MM.1S (cell line): ENCODE results near the gene DDX39A.

Source experiments
- DNase-seq: peaks from one replicate; pipeline ENCODE4 v3.0.0-alpha.2; 2015
- H2AFZ ChIP-seq: fragments of 300-600 bp; sonication (generic); 2 replicates; pipeline ENCODE4 v1.6.0; 2016; ENCODE audit warnings: antibody characterized with exemption, low read length
- H3F3A ChIP-seq: fragments of 300-600 bp; sonication (generic); 2 replicates; pipeline ENCODE4 v1.6.1; 2016; ENCODE audit warnings: mild to moderate bottlenecking, antibody characterized with exemption, low read length, moderate library complexity, mixed read lengths; ENCODE audit not compliant: insufficient read depth
- H3K27ac ChIP-seq: fragments of 300-600 bp; sonication (generic); 2 replicates; pipeline ENCODE4 v1.5.1; 2016; ENCODE audit warnings: mild to moderate bottlenecking, low read length
- H3K27me3 ChIP-seq: fragments of 300-600 bp; sonication (generic); replicated peaks from 2 replicates; pipeline ENCODE4 v1.6.0; 2016; ENCODE audit warnings: low read length; ENCODE audit not compliant: insufficient read depth
- H3K36me3 ChIP-seq: fragments of 300-600 bp; sonication (generic); replicated peaks from 2 replicates; pipeline ENCODE4 v1.6.1; 2016; ENCODE audit warnings: mild to moderate bottlenecking, low read length, mixed read lengths; ENCODE audit not compliant: insufficient read depth
- H3K4me1 ChIP-seq: fragments of 300-600 bp; sonication (generic); 2 replicates; pipeline ENCODE4 v1.6.1; 2016; ENCODE audit warnings: low read length, mixed read lengths
- H3K4me2 ChIP-seq: fragments of 300-600 bp; sonication (generic); 2 replicates; pipeline ENCODE4 v1.6.0; 2016; ENCODE audit warnings: low read depth, low read length
- H3K4me3 ChIP-seq: fragments of 300-600 bp; sonication (generic); 2 replicates; pipeline ENCODE4 v1.5.1; 2016; ENCODE audit warnings: low read length, mixed read lengths
- H3K79me2 ChIP-seq: fragments of 300-600 bp; sonication (generic); 2 replicates; pipeline ENCODE4 v1.6.1; 2016; ENCODE audit warnings: mixed run types, low read length, mixed read lengths
- H3K9ac ChIP-seq: fragments of 300-600 bp; sonication (generic); 2 replicates; pipeline ENCODE4 v1.6.1; 2016; ENCODE audit warnings: low read length, mixed read lengths
- H3K9me2 ChIP-seq: fragments of 300-600 bp; sonication (generic); replicated peaks from 2 replicates; pipeline ENCODE4 v1.6.1; 2016; ENCODE audit warnings: mild to moderate bottlenecking, low read length, mixed read lengths; ENCODE audit not compliant: insufficient read depth
- H3K9me3 ChIP-seq: fragments of 300-600 bp; sonication (generic); replicated peaks from 2 replicates; pipeline ENCODE4 v1.6.1; 2016; ENCODE audit warnings: mild to moderate bottlenecking, low read length, mixed read lengths; ENCODE audit not compliant: insufficient read depth
- H4K20me1 ChIP-seq: fragments of 300-600 bp; sonication (generic); 2 replicates; pipeline ENCODE4 v1.6.1; 2016; ENCODE audit warnings: mild to moderate bottlenecking, low read length, moderate library complexity, mixed read lengths; ENCODE audit not compliant: insufficient read depth
- CTCF ChIP-seq: fragments of 300-600 bp; sonication (generic); IDR thresholded peaks from 2 replicates; pipeline ENCODE4 v1.5.1; 2016; ENCODE audit warnings: antibody characterized with exemption, low read length, mixed read lengths
- EZH2 ChIP-seq: fragments of 300-600 bp; sonication (generic); optimal IDR thresholded peaks from 2 replicates; pipeline ENCODE3; 2017; ENCODE audit warnings: low read depth, mild to moderate bottlenecking, antibody characterized with exemption, low read length, mixed read lengths
- EZH2phosphoT487 ChIP-seq: fragments of 300-600 bp; sonication (generic); IDR thresholded peaks from 2 replicates; pipeline ENCODE4 v1.6.1; 2018; ENCODE audit warnings: antibody characterized with exemption, low read length

The DDX39A gene

GRCh38 chr19:14378890-14379289, 40.3 kb downstream of the DDX39A start:
- no peak for TF ChIP-seq EZH2
- no peak for TF ChIP-seq EZH2phosphoT487
- no peak for TF ChIP-seq CTCF
- Histone ChIP-seq H3K9me3 (no peaks in the 10 kb centered on the region), H4K20me1 (no peaks in the 10 kb centered on the region), H3K27me3 (peaks cover 50% of the 10 kb centered on the region), H3K4me1 (peaks cover 10% of the 10 kb centered on the region), H3K4me3 (no peak overlapping the region), H3K4me2 (no peak overlapping the region), H3K9me2 (no peaks in the 10 kb centered on the region), H3K27ac (no peak overlapping the region), H3K79me2 (no peaks in the 10 kb centered on the region), H2AFZ (no peak overlapping the region), H3K9ac (no peak overlapping the region), H3K36me3 (no peaks in the 10 kb centered on the region), H3F3A (peaks cover 4% of the 10 kb centered on the region; the same call in 1 of the 2 replicates)
- no peak for DNase-seq

- peak overlapping the region; percentile 54 for H3K4me3 ChIP-seq
- no peak overlapping the region for H3K9ac ChIP-seq
- H3K27me3 ChIP-seq, result peaks cover 49% of the 10 kb centered on the region
- DNase-seq, result peak; percentile 40
- 0 out of 2 replicates have a peak overlapping the region, but pooled peaks have one; percentile 53 for H2AFZ ChIP-seq
- no peaks in the 10 kb centered on the region for H3K9me2 ChIP-seq
- H3K9me3 ChIP-seq, result no peaks in the 10 kb centered on the region
- TF ChIP-seq CTCF (no peak), EZH2 (no peak), EZH2phosphoT487 (no peak)
- no peaks in the 10 kb centered on the region for H4K20me1 ChIP-seq
- H3K4me1 ChIP-seq, result peaks cover 10% of the 10 kb centered on the region
- peak overlapping the region; percentile 65; the same call in 1 of the 2 replicates for H3K4me2 ChIP-seq
- no peak overlapping the region for H3K27ac ChIP-seq
- H3K36me3 ChIP-seq, result no peaks in the 10 kb centered on the region
- H3K79me2 ChIP-seq, result no peaks in the 10 kb centered on the region
- peaks cover 4% of the 10 kb centered on the region; the same call in 1 of the 2 replicates for H3F3A ChIP-seq
Measured at GRCh38 chr19:14377883-14378328, 41.2 kb downstream of the DDX39A start.

DNA sequence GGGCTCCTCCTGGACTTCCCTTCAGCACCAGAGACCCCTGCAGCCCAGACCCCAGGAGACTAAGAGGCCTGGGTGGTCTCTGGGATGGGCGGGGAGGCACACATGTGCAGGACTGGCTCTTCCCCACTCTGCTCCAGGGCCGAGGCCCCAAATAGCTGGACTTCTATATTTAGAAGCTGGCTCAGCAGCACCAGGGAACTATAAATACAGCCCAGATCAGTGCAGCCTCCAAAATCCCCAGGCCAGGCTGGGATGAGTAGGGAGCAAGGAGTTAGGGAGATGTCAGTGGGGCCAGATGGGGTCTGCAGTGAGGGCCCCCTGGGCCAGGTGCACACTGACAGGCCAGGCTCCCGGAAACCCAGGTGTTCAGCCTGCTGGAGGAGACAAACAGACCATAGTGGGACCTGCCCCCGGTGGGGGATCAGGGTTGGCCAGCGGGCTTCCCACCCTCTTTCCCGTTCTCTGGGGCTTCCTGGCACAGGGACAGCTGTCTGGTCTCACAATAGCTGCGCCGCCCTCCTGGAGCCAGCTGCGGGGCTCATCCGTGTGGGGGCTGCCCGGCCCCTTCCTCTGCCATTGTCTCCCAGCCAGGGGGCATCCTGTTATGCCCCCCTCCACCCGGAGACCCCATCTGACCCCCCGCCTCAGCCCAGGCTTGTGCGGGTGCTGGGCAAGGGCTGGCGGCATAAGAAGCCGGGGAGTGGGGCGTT, 43.4 kb downstream of the DDX39A start:
- H2AFZ ChIP-seq, result peak overlapping the region; percentile 35; the same call in 1 of the 2 replicates
- peaks cover 34% of the 10 kb centered on the region for H3K27me3 ChIP-seq
- H3K4me2 ChIP-seq, result peak overlapping the region; percentile 18; the same call in 1 of the 2 replicates
- no peaks in the 10 kb centered on the region for H3K36me3 ChIP-seq
- H3K79me2 ChIP-seq, result no peaks in the 10 kb centered on the region
- H3K4me3 ChIP-seq, result no peak overlapping the region
- TF ChIP-seq EZH2phosphoT487, result no peak
- no peak for TF ChIP-seq CTCF
- no peak for TF ChIP-seq EZH2
- peaks cover 4% of the 10 kb centered on the region; the same call in 1 of the 2 replicates for H3F3A ChIP-seq
- no peak for DNase-seq
- H3K4me1 ChIP-seq, result peaks cover 10% of the 10 kb centered on the region
- no peaks in the 10 kb centered on the region for H3K9me2 ChIP-seq
- H4K20me1 ChIP-seq, result no peaks in the 10 kb centered on the region
- H3K9ac ChIP-seq, result no peak overlapping the region
- H3K27ac ChIP-seq, result no peak overlapping the region
- H3K9me3 ChIP-seq, result no peaks in the 10 kb centered on the region
